Kidney (tissue), 14 donors: ENCODE data around the gene MYCBP2. TPM values are rescaled to one million over a fixed set of nuclear protein-coding genes. Genes with fewer than 3 reads are reported as not detected.
A peak's percentile ranks its signal among the peaks of the same experiment; 100 is the strongest.

Source experiments
- DNase-seq, 5 donors: peaks; one replicate each; pipeline ENCODE4 v3.0.0-alpha.2; 2013 to 2020
- FAIRE-seq: peaks from 2 replicates; lab custom pipeline; 2012; peaks lifted over from hg19 to GRCh38; lab: Jason Lieb, UNC
- H3K27ac ChIP-seq, 2 donors: one replicate each; pipeline ENCODE4 v1.7.0; 2013; ENCODE audit warnings: low read depth in 2 of 2, low read length in 2 of 2, inconsistent platforms in 1 of 2
- H3K27me3 ChIP-seq: one replicate; pipeline ENCODE4 v1.7.1; 2013; ENCODE audit warnings: low read length, inconsistent platforms; ENCODE audit not compliant: control insufficient read depth, insufficient read depth
- H3K36me3 ChIP-seq, 3 donors: one replicate each; pipeline versions ENCODE4 v1.7.0 to v1.7.1; 2013; ENCODE audit warnings: low read length in 3 of 3, control low read depth in 1 of 3, inconsistent platforms in 1 of 3; ENCODE audit not compliant: insufficient read depth in 3 of 3, control insufficient read depth in 2 of 3
- H3K4me1 ChIP-seq, 3 donors: one replicate each; pipeline versions ENCODE4 v1.7.0 to v1.7.1; 2013; ENCODE audit warnings: low read length in 3 of 3, inconsistent platforms in 1 of 3, low read depth in 1 of 3; ENCODE audit not compliant: control insufficient read depth in 2 of 3, insufficient read depth in 2 of 3
- H3K4me3 ChIP-seq, 3 donors: one replicate each; pipeline versions ENCODE4 v1.7.0 to v1.8.1; 2013; ENCODE audit warnings: low read length in 3 of 3, control low read depth in 1 of 3, inconsistent platforms in 1 of 3
- H3K9ac ChIP-seq, 3 donors: one replicate each; pipeline versions ENCODE4 v1.7.0 to v1.7.1; 2013; ENCODE audit warnings: low read length in 3 of 3, control low read depth in 1 of 3, inconsistent platforms in 1 of 3
- H3K9me3 ChIP-seq, 3 donors: one replicate each; pipeline versions ENCODE4 v1.7.0 to v1.7.1; 2013; ENCODE audit warnings: low read length in 3 of 3, control low read depth in 1 of 3, inconsistent platforms in 1 of 3; ENCODE audit not compliant: control insufficient read depth in 2 of 3, insufficient read depth in 1 of 3
- intact Hi-C: fragments of 100-400 bp; cut with DNase I; formaldehyde crosslinking; loops from one replicate; pipeline ENCODE4 v1.11.1; 2022
- polyA plus RNA-seq: library from polyadenylated mRNA; stranded (reverse); fragments of 350-450 nt; fragmentation: Illumina TruSeq; extraction: RNeasy Lipid Tissue Mini Kit (QIAGEN cat#74804); gene quantifications from one replicate; pipeline ENCODE4 v1.2.3, GENCODE V29; 2014; ENCODE audit warnings: low read depth, low replicate concordance; ENCODE audit not compliant: insufficient read depth
- total RNA-seq: library from RNA; stranded (reverse); fragmentation: NEBNext Ultra II Directional; extraction: Animal tissue kit (Norgen Biotek cat#: 25700); gene quantifications from one replicate; pipeline ENCODE4 v1.2.1, GENCODE V29; 2021
- TF ChIP-seq, protein P1 (sequence below): IDR thresholded peaks from 3 replicates; pipeline ENCODE4 v1.5.1; 2012; ENCODE audit warnings: mild to moderate bottlenecking, moderate library complexity, borderline replicate concordance; ENCODE audit not compliant: insufficient read depth; ENCODE audit errors: extremely low read depth
- donor health status: control.
- donor health status: control.
- donor health status: control.
- donor health status: control.
- donor health status: control.
- donor health status: DM: yes; HTN: yes; CAD: no.
- donor health status: Normal renal cell carcinoma (clear cell type).

Gene MYCBP2
- total and polyA plus RNA-seq, 2 donors from 2014 or later, result 14.5 to 96.4 TPM

- Histone ChIP-seq H3K27me3 (no peaks in the 10 kb centered on the region), H3K27ac (no peak overlapping the region), H3K4me3 (no peak overlapping the region), H3K9ac (no peak overlapping the region), H3K9me3 (no peaks in the 10 kb centered on the region), H3K36me3 (peaks cover 2 to 12% (median 11%) of the 10 kb centered on the region in 3 donors), H3K4me1 (peaks cover 0 to 18% (median 0%) of the 10 kb centered on the region in 3 donors)
- intact Hi-C loops, result no loop called here
- TF ChIP-seq, protein P1, sequence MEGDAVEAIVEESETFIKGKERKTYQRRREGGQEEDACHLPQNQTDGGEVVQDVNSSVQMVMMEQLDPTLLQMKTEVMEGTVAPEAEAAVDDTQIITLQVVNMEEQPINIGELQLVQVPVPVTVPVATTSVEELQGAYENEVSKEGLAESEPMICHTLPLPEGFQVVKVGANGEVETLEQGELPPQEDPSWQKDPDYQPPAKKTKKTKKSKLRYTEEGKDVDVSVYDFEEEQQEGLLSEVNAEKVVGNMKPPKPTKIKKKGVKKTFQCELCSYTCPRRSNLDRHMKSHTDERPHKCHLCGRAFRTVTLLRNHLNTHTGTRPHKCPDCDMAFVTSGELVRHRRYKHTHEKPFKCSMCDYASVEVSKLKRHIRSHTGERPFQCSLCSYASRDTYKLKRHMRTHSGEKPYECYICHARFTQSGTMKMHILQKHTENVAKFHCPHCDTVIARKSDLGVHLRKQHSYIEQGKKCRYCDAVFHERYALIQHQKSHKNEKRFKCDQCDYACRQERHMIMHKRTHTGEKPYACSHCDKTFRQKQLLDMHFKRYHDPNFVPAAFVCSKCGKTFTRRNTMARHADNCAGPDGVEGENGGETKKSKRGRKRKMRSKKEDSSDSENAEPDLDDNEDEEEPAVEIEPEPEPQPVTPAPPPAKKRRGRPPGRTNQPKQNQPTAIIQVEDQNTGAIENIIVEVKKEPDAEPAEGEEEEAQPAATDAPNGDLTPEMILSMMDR, result no peak
- FAIRE-seq (no peak), DNase-seq (no peak)
Observed at GRCh38 chr13:77053192-77053591, 273.7 kb downstream of the MYCBP2 start.

GRCh38 chr13:77048681-77049080, 278.2 kb downstream of the MYCBP2 start:
- DNase-seq, result peak in 2 of 5 donors; percentile 13 to 15
- Histone ChIP-seq H3K9ac (no peak overlapping the region), H3K4me1 (no peaks in the 10 kb centered on the region), H3K9me3 (no peaks in the 10 kb centered on the region), H3K4me3 (no peak overlapping the region), H3K27ac (no peak overlapping the region), H3K36me3 (peaks cover 2 to 11% (median 11%) of the 10 kb centered on the region in 3 donors), H3K27me3 (no peaks in the 10 kb centered on the region)
- TF ChIP-seq, protein P1, result no peak
- no peak for FAIRE-seq
- intact Hi-C loops, result no loop called here

GRCh38 chr13:77047649-77048343, 279.1 kb downstream of the MYCBP2 start:
- TF ChIP-seq, protein P1, result no peak
- no peaks in the 10 kb centered on the region for H3K4me1 ChIP-seq
- H3K36me3 ChIP-seq, result peaks cover 2 to 11% (median 11%) of the 10 kb centered on the region in 3 donors
- no peak overlapping the region for H3K27ac ChIP-seq
- FAIRE-seq (no peak), DNase-seq (no peak)
- no peak overlapping the region for H3K4me3 ChIP-seq
- no peaks in the 10 kb centered on the region for H3K9me3 ChIP-seq
- intact Hi-C loops, result no loop called here
- no peaks in the 10 kb centered on the region for H3K27me3 ChIP-seq
- H3K9ac ChIP-seq, result no peak overlapping the region
